ENCODE results near the gene DIRAS3.
"Not testable (repeated sequence)": the region's sequence is repeated elsewhere in the genome, so short reads cannot be mapped to it uniquely, and the experiment has no call there.

Gene DIRAS3

GRCh38 chr1:68016381-68016780 is 34.0 kb downstream of the DIRAS3 start:
- no peak for DNase-seq

GRCh38 chr1:68015971-68016370 is 34.5 kb downstream of the DIRAS3 start:
- DNase-seq = no peak

GRCh38 chr1:68015369-68015768 is 35.1 kb downstream of the DIRAS3 start:
- DNase-seq = no peak

- DNase-seq = no peak
Observed at GRCh38 chr1:68013351-68013750, 37.1 kb downstream of the DIRAS3 start.

- no peak for DNase-seq
Observed at GRCh38 chr1:68011657-68012375, 38.6 kb downstream of the DIRAS3 start.

GRCh38 chr1:68010543-68010942 is 39.9 kb downstream of the DIRAS3 start:
- no peak for DNase-seq

GRCh38 chr1:68010090-68010489 is 40.3 kb downstream of the DIRAS3 start:
- DNase-seq = no peak

GRCh38 chr1:68003626-68004025 is 46.8 kb downstream of the DIRAS3 start:
- not testable (repeated sequence) for DNase-seq

GRCh38 chr1:68000191-68000590 is 50.2 kb downstream of the DIRAS3 start:
- no peak for DNase-seq

- no peak for DNase-seq
Observed at GRCh38 chr1:67997746-67998145, 52.7 kb downstream of the DIRAS3 start.
